Effector memory CD8-positive, alpha-beta T cell (primary cell): ENCODE measurements around the gene FAHD2A.
"Not testable (repeated sequence)": the region's sequence is repeated elsewhere in the genome, so short reads cannot be mapped to it uniquely, and the experiment has no call there.

ENCODE experiments used
- ATAC-seq: fragments of 150-1000 bp; cut with Tn5 transposase; replicated peaks from 2 replicates; pipeline ENCODE4 v1.10.0; 2021; ENCODE audit warnings: mild to moderate bottlenecking, moderate library complexity
- DNase-seq, 3 experiments: peaks; one replicate each; pipeline ENCODE4 v3.0.0; 2021
- H3K27ac Mint-ChIP-seq, 2 donors: one replicate each; pipeline ENCODE4 v1.8.0; 2022; ENCODE audit warnings: mild to moderate bottlenecking in 2 of 2, mixed read lengths in 2 of 2, moderate library complexity in 2 of 2
- H3K27me3 Mint-ChIP-seq, 2 donors: one replicate each; pipeline ENCODE4 v1.8.0; 2022; ENCODE audit warnings: mixed read lengths in 2 of 2
- H3K36me3 Mint-ChIP-seq: one replicate; pipeline ENCODE4 v1.8.0; 2022; ENCODE audit warnings: mild to moderate bottlenecking, moderate library complexity, mixed read lengths; ENCODE audit not compliant: insufficient read depth
- H3K4me1 Mint-ChIP-seq, 2 donors: one replicate each; pipeline ENCODE4 v1.8.0; 2022; ENCODE audit warnings: low read depth in 2 of 2, mixed read lengths in 2 of 2
- H3K4me3 Mint-ChIP-seq, 2 donors: one replicate each; pipeline ENCODE4 v1.8.0; 2022; ENCODE audit warnings: mild to moderate bottlenecking in 2 of 2, mixed read lengths in 2 of 2, moderate library complexity in 2 of 2
- H3K9me3 Mint-ChIP-seq, 2 donors: one replicate each; pipeline ENCODE4 v1.8.0; 2022; ENCODE audit warnings: mixed read lengths in 2 of 2
- total RNA-seq, 9 experiments: gene quantifications; one replicate each; lab custom pipeline; 2026; lab: John Stamatoyannopoulos, UW

FAHD2A gene
- 8.7 to 24.4 (median 11.7) reads per million in 9 experiments for total RNA-seq

GRCh38 chr2:95402370-95403203 lies at the start of gene FAHD2A:
Gene FAHD2A, plus strand, starts transcription at chr2:95402708. Its CDS starts 2,851 bp downstream, at chr2:95405559.
- Mint-ChIP-seq H3K4me1 (peaks cover 23 to 25% of the 10 kb centered on the region in 2 donors), H3K36me3 (peaks cover 12% of the 10 kb centered on the region), H3K27ac (peak within 1 kb of the TSS; percentile 94 to 99), H3K27me3 (no peaks in the 10 kb centered on the region), H3K4me3 (peak within 1 kb of the TSS; percentile 98 to 100), H3K9me3 (no peaks in the 10 kb centered on the region)
- DNase-seq (peak; percentile 90), ATAC-seq (peak; percentile 93)

GRCh38 chr2:95353055-95353575 lies 49.4 kb upstream of the FAHD2A start:
- Mint-ChIP-seq H3K27ac (no peak overlapping the region), H3K4me3 (no peak overlapping the region), H3K4me1 (no peaks in the 10 kb centered on the region), H3K36me3 (no peaks in the 10 kb centered on the region), H3K27me3 (peaks cover 14 to 43% of the 10 kb centered on the region in 2 donors), H3K9me3 (no peaks in the 10 kb centered on the region)
- no peak for ATAC-seq
- DNase-seq, result no peak

- H3K4me1 Mint-ChIP-seq, result no peaks in the 10 kb centered on the region
- no peaks in the 10 kb centered on the region for H3K9me3 Mint-ChIP-seq
- DNase-seq, result no peak
These were observed 48.7 kb upstream of the FAHD2A start for GRCh38 chr2:95353613-95354468.

GRCh38 chr2:95354469-95354901 lies 48.0 kb upstream of the FAHD2A start:
- Mint-ChIP-seq H3K9me3 (no peaks in the 10 kb centered on the region), H3K27ac (no peak overlapping the region), H3K36me3 (no peaks in the 10 kb centered on the region), H3K4me1 (no peaks in the 10 kb centered on the region), H3K27me3 (peaks cover 13 to 40% of the 10 kb centered on the region in 2 donors), H3K4me3 (no peak overlapping the region)
- ATAC-seq (no peak), DNase-seq (no peak)

More at GRCh38 chr2:95353613-95354468, 48.7 kb upstream of the FAHD2A start:
- H3K36me3 Mint-ChIP-seq, result no peaks in the 10 kb centered on the region
- H3K4me3 Mint-ChIP-seq, result no peak overlapping the region
- H3K27ac Mint-ChIP-seq, result no peak overlapping the region
- H3K27me3 Mint-ChIP-seq, result peaks cover 13 to 45% of the 10 kb centered on the region in 2 donors
- ATAC-seq, result no peak

GRCh38 chr2:95354925-95355324 lies 47.6 kb upstream of the FAHD2A start:
- no peaks in the 10 kb centered on the region for H3K9me3 Mint-ChIP-seq
- H3K27ac Mint-ChIP-seq, result no peak overlapping the region
- ATAC-seq, result no peak
- no peak overlapping the region for H3K4me3 Mint-ChIP-seq
- H3K4me1 Mint-ChIP-seq, result no peaks in the 10 kb centered on the region
- no peaks in the 10 kb centered on the region for H3K36me3 Mint-ChIP-seq
- no peak for DNase-seq
- H3K27me3 Mint-ChIP-seq, result peaks cover 14 to 35% of the 10 kb centered on the region in 2 donors

GRCh38 chr2:95355486-95355885 lies 47.0 kb upstream of the FAHD2A start:
- H3K4me3 Mint-ChIP-seq, ATAC-seq, H3K9me3 Mint-ChIP-seq, H3K4me1 Mint-ChIP-seq, DNase-seq, H3K27ac Mint-ChIP-seq, H3K36me3 Mint-ChIP-seq: not testable (repeated sequence)
- H3K27me3 Mint-ChIP-seq, result peaks cover 20 to 30% of the 10 kb centered on the region in 2 donors

- no peak overlapping the region for H3K27ac Mint-ChIP-seq
- H3K4me3 Mint-ChIP-seq, result no peak overlapping the region
- no peak for DNase-seq
- H3K27me3 Mint-ChIP-seq, result peaks cover 17 to 21% of the 10 kb centered on the region in 2 donors
- no peaks in the 10 kb centered on the region for H3K4me1 Mint-ChIP-seq
- H3K9me3 Mint-ChIP-seq, result no peaks in the 10 kb centered on the region
- ATAC-seq, result no peak
- no peaks in the 10 kb centered on the region for H3K36me3 Mint-ChIP-seq
These were observed 45.4 kb upstream of the FAHD2A start for GRCh38 chr2:95356821-95357700.

- no peaks in the 10 kb centered on the region for H3K9me3 Mint-ChIP-seq
These were observed 44.7 kb upstream of the FAHD2A start for GRCh38 chr2:95357717-95358280.

GRCh38 chr2:95359031-95359430 lies 43.5 kb upstream of the FAHD2A start:
- no peaks in the 10 kb centered on the region for H3K4me1 Mint-ChIP-seq
- ATAC-seq, result no peak
- H3K27me3 Mint-ChIP-seq, result peaks cover 17 to 25% of the 10 kb centered on the region in 2 donors
- DNase-seq, result no peak
- no peaks in the 10 kb centered on the region for H3K36me3 Mint-ChIP-seq
- no peak overlapping the region for H3K4me3 Mint-ChIP-seq
- H3K9me3 Mint-ChIP-seq, result no peaks in the 10 kb centered on the region
- no peak overlapping the region for H3K27ac Mint-ChIP-seq

More at GRCh38 chr2:95357717-95358280, 44.7 kb upstream of the FAHD2A start:
- Mint-ChIP-seq H3K4me1 (no peaks in the 10 kb centered on the region), H3K27me3 (peaks cover 17 to 22% of the 10 kb centered on the region in 2 donors), H3K27ac (no peak overlapping the region), H3K36me3 (no peaks in the 10 kb centered on the region), H3K4me3 (no peak overlapping the region)
- DNase-seq (no peak), ATAC-seq (no peak)

GRCh38 chr2:95359501-95359930 lies 43.0 kb upstream of the FAHD2A start:
- DNase-seq (no peak), ATAC-seq (no peak)
- H3K27me3 Mint-ChIP-seq, result peaks cover 21 to 25% of the 10 kb centered on the region in 2 donors
- no peaks in the 10 kb centered on the region for H3K4me1 Mint-ChIP-seq
- no peak overlapping the region for H3K27ac Mint-ChIP-seq
- no peaks in the 10 kb centered on the region for H3K36me3 Mint-ChIP-seq
- H3K9me3 Mint-ChIP-seq, result no peaks in the 10 kb centered on the region
- H3K4me3 Mint-ChIP-seq, result no peak overlapping the region

- Mint-ChIP-seq H3K4me1 (no peaks in the 10 kb centered on the region), H3K27me3 (peaks cover 20 to 30% of the 10 kb centered on the region in 2 donors), H3K36me3 (no peaks in the 10 kb centered on the region), H3K4me3 (no peak overlapping the region), H3K27ac (no peak overlapping the region), H3K9me3 (no peaks in the 10 kb centered on the region)
- ATAC-seq (no peak), DNase-seq (no peak)
These were observed 41.1 kb upstream of the FAHD2A start for GRCh38 chr2:95361216-95361980.

- ATAC-seq, result no peak
- Mint-ChIP-seq H3K27ac (no peak overlapping the region), H3K36me3 (no peaks in the 10 kb centered on the region), H3K4me3 (no peak overlapping the region), H3K9me3 (no peaks in the 10 kb centered on the region), H3K27me3 (peaks cover 20 to 31% of the 10 kb centered on the region in 2 donors), H3K4me1 (no peaks in the 10 kb centered on the region)
- no peak for DNase-seq
These were observed 40.0 kb upstream of the FAHD2A start for GRCh38 chr2:95362486-95362885.
